CD4-positive, alpha-beta T cell (primary cell): ENCODE data around the gene ANKLE2. TPM values are rescaled to one million over a fixed set of nuclear protein-coding genes. Genes with fewer than 3 reads are reported as not detected.

ENCODE experiments used
- ATAC-seq: fragments of 200-7000 bp; cut with Tn5 transposase; one replicate; pipeline ENCODE4 v1.10.0; 2022; ENCODE audit warnings: mild to moderate bottlenecking; ENCODE audit not compliant: poor library complexity
- CTCF ChIA-PET: fragments of 350-600 bp; sonication (Branson Sonifier 250); formaldehyde crosslinking; loops from one replicate; lab custom pipeline; 2021; ENCODE audit warnings: antibody characterized with exemption, inconsistent platforms; lab: Charles Lee
- POLR2A ChIA-PET: fragments of 350-600 bp; sonication (Branson Sonifier 250); formaldehyde crosslinking; loops from one replicate; lab custom pipeline; 2021; ENCODE audit warnings: antibody characterized with exemption, inconsistent platforms; lab: Charles Lee
- DNase-seq, 14 experiments: peaks; one replicate each; pipeline ENCODE4 v3.0.0-alpha.2; 2013 to 2020; ENCODE audit warnings: mixed read lengths in 2 of 14
- H3K27ac ChIP-seq, 2 donors: one replicate each; pipeline versions ENCODE4 v1.5.1 to v1.7.0; 2013; ENCODE audit warnings: low read length in 2 of 2, low read depth in 1 of 2, mild to moderate bottlenecking in 1 of 2
- H3K27me3 ChIP-seq, 2 experiments: 1 replicate in 1 of 2; 2 replicates in 1 of 2; pipeline versions ENCODE4 v1.6.1 to v1.7.0; 2013; ENCODE audit warnings: low read length in 2 of 2, control low read depth in 1 of 2, mild to moderate bottlenecking in 1 of 2, moderate library complexity in 1 of 2; ENCODE audit not compliant: insufficient read depth in 2 of 2, control insufficient read depth in 1 of 2
- H3K36me3 ChIP-seq: one replicate; pipeline ENCODE4 v1.6.1; 2013; ENCODE audit warnings: low read length, control low read depth; ENCODE audit not compliant: insufficient read depth
- H3K4me1 ChIP-seq: one replicate; pipeline ENCODE4 v1.6.1; 2013; ENCODE audit warnings: low read length, control low read depth; ENCODE audit not compliant: insufficient read depth
- H3K4me3 ChIP-seq: one replicate; pipeline ENCODE4 v1.5.1; 2013; ENCODE audit warnings: mild to moderate bottlenecking, low read length, moderate library complexity
- H3K9me3 ChIP-seq, 2 experiments: 1 replicate in 1 of 2; 2 replicates in 1 of 2; pipeline versions ENCODE4 v1.6.1 to v1.7.0; 2013; ENCODE audit warnings: low read length in 2 of 2, mild to moderate bottlenecking in 2 of 2, control low read depth in 1 of 2, moderate library complexity in 1 of 2; ENCODE audit not compliant: control insufficient read depth in 1 of 2, insufficient read depth in 1 of 2
- H3K27ac Mint-ChIP-seq: one replicate; pipeline ENCODE4 v1.8.0; 2020; ENCODE audit warnings: mixed read lengths
- H3K27me3 Mint-ChIP-seq: one replicate; pipeline ENCODE4 v1.8.0; 2021; ENCODE audit warnings: mixed read lengths
- H3K36me3 Mint-ChIP-seq: one replicate; pipeline ENCODE4 v1.8.0; 2021; ENCODE audit warnings: low read depth, mixed read lengths
- H3K4me1 Mint-ChIP-seq: one replicate; pipeline ENCODE4 v1.8.0; 2021; ENCODE audit warnings: low read depth, mixed read lengths
- H3K4me3 Mint-ChIP-seq: one replicate; pipeline ENCODE4 v1.8.0; 2020; ENCODE audit warnings: mild to moderate bottlenecking, mixed read lengths
- H3K9me3 Mint-ChIP-seq: one replicate; pipeline ENCODE4 v1.8.0; 2020; ENCODE audit warnings: mixed read lengths
- CTCF ChIP-seq: fragments of 200-600 bp; IDR thresholded peaks from one replicate; pipeline ENCODE4 v1.8.0; 2022; ENCODE audit warnings: antibody characterized with exemption, mild to moderate bottlenecking
- intact Hi-C, 2 experiments: fragments of 100-400 bp; cut with DNase I in 1 of 2; cut with micrococcal nuclease in 1 of 2; formaldehyde crosslinking; loops; one replicate each; pipeline versions ENCODE4 v1.15.1 to v1.9.0; 2023 to 2025; cut with DNase I, micrococcal nuclease
- total RNA-seq, 174 experiments: library from RNA in 2 of 174; stranded (reverse) in 2 of 174; gene quantifications; one replicate each; pipeline ENCODE4 v1.2.3 and lab custom pipeline; 2021 to 2026

Gene ANKLE2
- total RNA-seq, 2 experiments from 2014 or later = 61.7 to 65.7 TPM

- Histone ChIP-seq H3K27ac (no peak overlapping the region), H3K4me1 (peaks cover 38% of the 10 kb centered on the region), H3K9me3 (peaks cover 0 to 8% of the 10 kb centered on the region in 2 experiments), H3K4me3 (no peak overlapping the region), H3K27me3 (no peaks in the 10 kb centered on the region), H3K36me3 (peaks cover 67% of the 10 kb centered on the region)
- ATAC-seq = no peak
- peaks cover 62% of the 10 kb centered on the region for H3K36me3 Mint-ChIP-seq
- intact Hi-C loops = no loop called here
- peaks cover 36% of the 10 kb centered on the region for H3K4me1 Mint-ChIP-seq
- no peaks in the 10 kb centered on the region for H3K27me3 Mint-ChIP-seq
- no peaks in the 10 kb centered on the region for H3K9me3 Mint-ChIP-seq
- DNase-seq = no peak
- no peak overlapping the region for H3K4me3 Mint-ChIP-seq
- ChIA-PET CTCF (no interaction called here), POLR2A (no interaction called here)
- H3K27ac Mint-ChIP-seq = no peak overlapping the region
- TF ChIP-seq CTCF = no peak
Observed at GRCh38 chr12:132775502-132776229, 14.0 kb upstream of the ANKLE2 start.

GRCh38 chr12:132774646-132775275 lies 13.1 kb upstream of the ANKLE2 start:
- no peaks in the 10 kb centered on the region for H3K9me3 Mint-ChIP-seq
- H3K36me3 ChIP-seq = peaks cover 59% of the 10 kb centered on the region
- H3K27me3 ChIP-seq = no peaks in the 10 kb centered on the region
- peaks cover 53% of the 10 kb centered on the region for H3K36me3 Mint-ChIP-seq
- peaks cover 0 to 8% of the 10 kb centered on the region in 2 experiments for H3K9me3 ChIP-seq
- POLR2A ChIA-PET = interaction anchor here (1.1 kb wide), 1 partner anchor 12 kb away, joined by 4 read pairs; no protein-coding TSS in a partner anchor
- ATAC-seq (no peak), DNase-seq (no peak)
- no peaks in the 10 kb centered on the region for H3K27me3 Mint-ChIP-seq
- CTCF ChIA-PET = no interaction called here
- peak overlapping the region in 1 of 2 donors; percentile 64 for H3K27ac ChIP-seq
- H3K27ac Mint-ChIP-seq = peak overlapping the region; percentile 75
- peak overlapping the region; percentile 48 for H3K4me3 Mint-ChIP-seq
- no peak for TF ChIP-seq CTCF
- peaks cover 47% of the 10 kb centered on the region for H3K4me1 ChIP-seq
- H3K4me1 Mint-ChIP-seq = peaks cover 40% of the 10 kb centered on the region
- no peak overlapping the region for H3K4me3 ChIP-seq
- intact Hi-C loops = loop anchor here in 1 of 2 experiments (5.0 kb wide), 1 partner anchor 113 kb away; the partner anchor contains the start of gene CHFR

DNA sequence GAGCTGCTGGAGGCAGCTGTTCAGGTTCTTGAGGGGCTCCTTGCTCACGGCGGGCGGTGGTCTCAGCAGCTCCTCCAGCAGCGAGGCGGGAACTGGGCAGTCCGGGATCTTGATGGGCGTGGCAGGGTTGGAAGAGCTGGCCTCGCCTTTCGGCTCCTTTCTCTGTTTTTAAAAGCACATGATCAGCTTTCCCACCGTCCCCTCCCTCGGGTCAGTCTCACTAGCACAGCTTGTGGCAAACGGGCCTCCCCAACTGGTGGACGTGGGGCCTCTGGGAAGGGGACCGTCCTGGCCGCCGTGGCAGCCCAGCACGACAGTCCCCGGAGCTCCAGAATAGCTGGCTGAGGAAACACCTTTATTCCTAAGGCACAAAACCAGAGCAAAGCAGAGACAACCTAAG lies 12.5 kb upstream of the ANKLE2 start:
- H3K4me1 ChIP-seq = peaks cover 53% of the 10 kb centered on the region
- CTCF ChIA-PET = no interaction called here
- Mint-ChIP-seq H3K9me3 (no peaks in the 10 kb centered on the region), H3K36me3 (peaks cover 48% of the 10 kb centered on the region), H3K27ac (peak overlapping the region; percentile 75), H3K4me1 (peaks cover 45% of the 10 kb centered on the region), H3K4me3 (no peak overlapping the region), H3K27me3 (no peaks in the 10 kb centered on the region)
- DNase-seq = no peak
- H3K4me3 ChIP-seq = no peak overlapping the region
- peaks cover 54% of the 10 kb centered on the region for H3K36me3 ChIP-seq
- intact Hi-C loops = loop anchor here in 1 of 2 experiments (5.0 kb wide), 1 partner anchor 113 kb away; the partner anchor contains the start of gene CHFR
- peaks cover 0 to 8% of the 10 kb centered on the region in 2 experiments for H3K9me3 ChIP-seq
- H3K27ac ChIP-seq = peak overlapping the region; percentile 29 to 64
- POLR2A ChIA-PET = interaction anchor here (1.1 to 1.4 kb wide), 2 partner anchors 12 to 64 kb away, joined by 3 to 4 read pairs; partner anchors contain the start of gene PGAM5
- H3K27me3 ChIP-seq = no peaks in the 10 kb centered on the region
- ATAC-seq = no peak
- no peak for TF ChIP-seq CTCF
